Stomach (tissue), 9 donors: ENCODE data around the gene ACIN1. TPM values are rescaled to one million over a fixed set of nuclear protein-coding genes. Genes with fewer than 3 reads are reported as not detected.

Experiments
- DNase-seq, 2 donors: peaks; one replicate each; pipeline versions ENCODE4 v3.0.0 to v3.0.0-alpha.2; 2013 to 2019
- H3K27ac ChIP-seq, 5 donors: fragments of 200-600 bp in 4 of 5; sonication (generic) in 4 of 5; one replicate each; pipeline ENCODE4 v1.5.1; 2013 to 2019; ENCODE audit warnings: mild to moderate bottlenecking in 1 of 5, moderate library complexity in 1 of 5
- H3K27me3 ChIP-seq, 3 donors: fragments of 200-600 bp; sonication (generic); one replicate each; pipeline ENCODE4 v1.5.1; 2017 to 2019; ENCODE audit warnings: mixed run types in 1 of 3
- H3K36me3 ChIP-seq, 4 donors: fragments of 200-600 bp; sonication (generic); 1 replicate in 3 of 4; 2 replicates in 1 of 4; pipeline ENCODE4 v1.5.1; 2016 to 2019
- H3K4me1 ChIP-seq, 4 donors: fragments of 200-600 bp; sonication (generic); one replicate each; pipeline ENCODE4 v1.5.1; 2016 to 2019
- H3K4me3 ChIP-seq, 4 donors: fragments of 200-600 bp; sonication (generic) in 3 of 4; one replicate each; pipeline ENCODE4 v1.5.1; 2016 to 2019; ENCODE audit warnings: mild to moderate bottlenecking in 1 of 4
- H3K9me3 ChIP-seq, 4 donors: fragments of 200-600 bp; sonication (generic); one replicate each; pipeline ENCODE4 v1.5.1; 2016 to 2019
- CTCF ChIP-seq, 7 experiments: fragments of 450-650 bp in 4 of 7; fragments of 200-600 bp in 3 of 7; sonication (generic) in 3 of 7; IDR thresholded peaks; one replicate each; pipeline ENCODE4 v1.5.1; 2016 to 2019; ENCODE audit warnings: antibody characterized with exemption in 7 of 7, control low read depth in 2 of 7, mild to moderate bottlenecking in 1 of 7
- EP300 ChIP-seq: sonication (generic); formaldehyde crosslinking; IDR thresholded peaks from one replicate; pipeline ENCODE4 v1.6.1; 2017; ENCODE audit warnings: antibody characterized with exemption
- POLR2A ChIP-seq, 4 donors: fragments of 450-650 bp; IDR thresholded peaks; one replicate each; pipeline ENCODE4 v1.6.1; 2016; ENCODE audit warnings: antibody characterized with exemption in 4 of 4, control low read depth in 2 of 4, mild to moderate bottlenecking in 1 of 4, moderate library complexity in 1 of 4
- POLR2AphosphoS5 ChIP-seq, 3 donors: sonication (generic); formaldehyde crosslinking; IDR thresholded peaks; one replicate each; pipeline ENCODE4 v1.6.1; 2016; ENCODE audit warnings: antibody characterized with exemption in 3 of 3
- WGBS, 5 donors: extraction: QIAGEN DNeasy Blood & Tissue Kit in 3 of 5; methylation state at CpG; one replicate each; pipeline versions ENCODE4 v1.1.5 to v1.1.7; 2013 to 2018; 5-methylcytosine and 5-hydroxymethylcytosine counted together
- intact Hi-C: fragments of 100-400 bp; cut with DNase I; formaldehyde crosslinking; loops from one replicate; pipeline ENCODE4 v1.15.1; 2023; ENCODE audit warnings: low total_unique reads
- polyA plus RNA-seq, 3 donors: library from polyadenylated mRNA; stranded (reverse); fragments of 200-250 nt; gene quantifications; one replicate each; pipeline ENCODE4 v1.2.3, GENCODE V29; 2013
- total RNA-seq, 5 donors: library from RNA; depleted of rRNA; stranded (reverse); fragments of >200 nt; gene quantifications; one replicate each; pipeline versions ENCODE4 v1.1.0 to v1.2.3, GENCODE V29; 2014 to 2016
- donor health status: healthy with polysubstance abuse.
- donor health status: Bipolar disorder and iron deficiency.
- donor health status: healthy.

Gene ACIN1
- total and polyA plus RNA-seq, 8 donors: 37.1 to 232 (median 117) TPM

DNA sequence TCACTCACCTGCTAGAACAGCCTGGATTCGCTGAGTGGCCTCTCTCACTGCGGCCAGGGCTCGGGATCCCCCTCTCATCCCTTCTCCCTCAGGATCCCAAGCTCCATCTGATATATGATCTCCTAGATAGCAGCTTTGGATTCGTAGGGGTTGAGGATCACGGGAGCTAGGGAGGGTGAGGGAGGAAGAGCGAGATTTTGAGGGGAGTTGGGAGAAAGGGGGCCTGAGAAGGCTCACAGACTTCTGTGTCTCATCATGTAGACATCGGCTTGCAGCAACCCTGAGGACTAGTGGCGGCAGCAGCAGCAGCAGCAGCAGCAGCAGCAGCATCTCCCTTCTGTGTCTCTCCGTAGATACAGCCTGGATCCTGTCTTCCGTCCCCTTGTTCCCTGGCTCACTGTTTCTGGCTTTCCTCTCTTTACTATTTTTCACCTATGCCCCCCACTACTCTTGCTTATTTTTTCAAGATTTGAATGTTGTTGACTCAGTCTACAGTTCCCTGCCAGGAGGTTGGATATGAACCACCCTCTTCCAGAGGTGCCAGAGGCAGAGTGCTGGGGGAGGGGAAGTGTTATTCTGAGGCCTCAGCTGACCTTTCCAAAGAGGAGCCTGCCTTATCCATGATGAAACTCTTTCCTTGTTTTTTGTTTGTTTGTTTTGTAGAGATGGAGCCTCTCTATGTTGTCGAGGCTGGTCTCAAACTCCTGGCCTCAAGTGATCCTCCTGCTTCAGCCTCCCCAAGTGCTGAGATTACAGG lies 9.8 kb upstream of the ACIN1 start, which contains the start of gene CIROP:
Gene CIROP (minus strand): TSS at position 399 of the 757 bp plus-strand sequence. CDS start 69 bp downstream, at position 330.
- Histone ChIP-seq H3K4me1 (peaks cover under 1 to 11% (median 3%) of the 10 kb centered on the region in 4 donors), H3K27ac (no peak within 1 kb of the TSS), H3K9me3 (no peaks in the 10 kb centered on the region), H3K4me3 (no peak within 1 kb of the TSS), H3K27me3 (peaks cover 0 to 2% (median 0%) of the 10 kb centered on the region in 3 donors), H3K36me3 (no peaks in the 10 kb centered on the region)
- 41 to 61% (median 46%) methylated on average over 11 of the region's 11 CpGs for WGBS, 5 donors
- TF ChIP-seq POLR2A (IDR thresholded peaks at IDR 0.05) (no peak), POLR2AphosphoS5 (IDR thresholded peaks at IDR 0.05) (no peak), CTCF (IDR thresholded peaks at IDR 0.05) (no peak), EP300 (no peak)
- intact Hi-C loops: no loop called here
- DNase-seq: no peak

DNA sequence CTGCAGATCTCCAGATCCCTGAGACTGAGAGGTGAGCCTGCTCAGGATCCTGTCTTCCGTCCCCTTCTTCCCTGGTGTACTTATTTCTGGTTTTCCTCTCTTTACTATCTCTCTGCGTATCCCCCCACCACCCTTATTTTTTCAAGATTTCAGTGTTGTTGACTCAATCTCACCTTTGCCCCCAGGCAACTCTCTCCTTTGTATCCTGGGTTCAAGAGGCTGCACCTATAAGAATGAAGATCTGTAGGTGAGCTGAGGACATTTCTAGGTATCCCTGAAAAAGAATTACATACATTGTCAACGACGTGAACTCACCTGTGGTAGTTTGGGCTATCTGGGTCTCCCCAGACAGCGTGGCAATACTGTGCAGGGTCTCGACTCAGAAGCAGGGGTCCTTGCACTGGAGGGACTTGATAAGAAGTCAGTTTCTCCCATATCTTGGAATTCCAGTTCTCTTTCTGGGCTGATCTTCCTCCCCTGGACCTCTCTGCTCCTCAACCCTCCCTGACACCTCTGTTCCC lies 9.2 kb upstream of the ACIN1 start:
- Histone ChIP-seq H3K27me3 (no peaks in the 10 kb centered on the region), H3K36me3 (peaks cover 0 to 6% (median 4%) of the 10 kb centered on the region in 4 donors), H3K4me1 (peaks cover 7 to 18% (median 9%) of the 10 kb centered on the region in 4 donors), H3K27ac (no peak overlapping the region), H3K4me3 (no peak overlapping the region), H3K9me3 (no peaks in the 10 kb centered on the region)
- WGBS, 5 donors: 65 to 75% (median 70%) methylated on average over 6 of the region's 6 CpGs
- intact Hi-C loops: no loop called here
- DNase-seq: no peak
- TF ChIP-seq EP300: no peak
- TF ChIP-seq CTCF (IDR thresholded peaks at IDR 0.05): no peak
- no peak for TF ChIP-seq POLR2A (IDR thresholded peaks at IDR 0.05)
- no peak for TF ChIP-seq POLR2AphosphoS5 (IDR thresholded peaks at IDR 0.05)

DNA sequence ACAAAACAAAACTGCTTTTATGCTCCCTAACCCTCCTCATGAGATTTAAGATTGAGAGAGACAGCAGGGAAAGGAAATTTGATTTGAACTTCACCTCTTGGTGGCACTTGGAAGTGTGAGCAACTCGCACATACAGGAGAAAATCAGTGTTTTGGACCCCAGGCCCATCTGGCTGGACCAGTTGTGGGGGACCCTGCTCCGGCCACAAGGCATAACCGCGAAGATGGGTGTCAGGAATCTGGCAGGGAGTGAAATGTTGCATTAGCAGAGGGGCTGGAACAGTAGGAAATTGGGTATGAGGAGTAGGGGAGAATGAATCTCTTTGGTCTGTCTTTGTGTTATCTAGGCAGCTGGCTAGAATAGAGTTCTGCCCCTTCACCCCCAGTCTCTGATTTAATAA lies 8.6 kb upstream of the ACIN1 start:
- TF ChIP-seq POLR2A (IDR thresholded peaks at IDR 0.05) (no peak), EP300 (no peak)
- DNase-seq: no peak
- no peak overlapping the region for H3K4me3 ChIP-seq
- no peaks in the 10 kb centered on the region for H3K9me3 ChIP-seq
- intact Hi-C loops: no loop called here
- H3K27me3 ChIP-seq: no peaks in the 10 kb centered on the region
- no peak overlapping the region for H3K27ac ChIP-seq
- H3K4me1 ChIP-seq: peaks cover 8 to 23% (median 14%) of the 10 kb centered on the region in 4 donors
- 82 to 97% (median 87%) methylated on average over 4 of the region's 4 CpGs for WGBS, 5 donors
- peaks cover 0 to 11% (median 9%) of the 10 kb centered on the region in 4 donors for H3K36me3 ChIP-seq

- intact Hi-C loops: no loop called here
- Histone ChIP-seq H3K9me3 (no peaks in the 10 kb centered on the region), H3K4me3 (no peak overlapping the region), H3K4me1 (peaks cover 8 to 31% (median 21%) of the 10 kb centered on the region in 4 donors), H3K36me3 (peaks cover 0 to 19% (median 17%) of the 10 kb centered on the region in 4 donors), H3K27me3 (no peaks in the 10 kb centered on the region), H3K27ac (no peak overlapping the region)
- WGBS, 5 donors: 81 to 92% (median 88%) methylated on average over 2 of the region's 2 CpGs
- TF ChIP-seq CTCF (IDR thresholded peaks at IDR 0.05) (no peak), POLR2A (IDR thresholded peaks at IDR 0.05) (no peak), EP300 (no peak), POLR2AphosphoS5 (IDR thresholded peaks at IDR 0.05) (no peak)
- no peak for DNase-seq
These were observed 7.9 kb upstream of the ACIN1 start for GRCh38 chr14:23102801-23103200.
